ENCODE results near the gene MAZ.
"Not testable (repeated sequence)": the region's sequence is repeated elsewhere in the genome, so short reads cannot be mapped to it uniquely, and the experiment has no call there.

MAZ gene

GRCh38 chr16:29821643-29822115 lies 15.3 kb downstream of the MAZ start:
- no peak for DNase-seq (ENCODE audit: insufficient read length, low spot score)
- no peak for FAIRE-seq

GRCh38 chr16:29824589-29825144 lies 18.3 kb downstream of the MAZ start:
- DNase-seq (ENCODE audit: insufficient read length, low spot score) (no peak), FAIRE-seq (no peak)

- FAIRE-seq (no peak), DNase-seq (ENCODE audit: insufficient read length, low spot score) (no peak)
These were observed 19.1 kb downstream of the MAZ start for GRCh38 chr16:29825145-29826044.

GRCh38 chr16:29826342-29826695 lies 20.0 kb downstream of the MAZ start:
- DNase-seq (ENCODE audit: insufficient read length, low spot score) (no peak), FAIRE-seq (no peak)

- DNase-seq (ENCODE audit: insufficient read length, low spot score) = no peak
- no peak for FAIRE-seq
These were observed 24.4 kb downstream of the MAZ start for GRCh38 chr16:29830774-29831173.

GRCh38 chr16:29831490-29831889 lies 25.2 kb downstream of the MAZ start:
- no peak for FAIRE-seq
- DNase-seq (ENCODE audit: insufficient read length, low spot score) = no peak

- not testable (repeated sequence) for DNase-seq (ENCODE audit: insufficient read length, low spot score); FAIRE-seq
These were observed 26.9 kb downstream of the MAZ start for GRCh38 chr16:29833219-29833618.

GRCh38 chr16:29834079-29834478 lies 27.8 kb downstream of the MAZ start:
- no peak for FAIRE-seq
- DNase-seq (ENCODE audit: insufficient read length, low spot score) = no peak

- no peak for DNase-seq (ENCODE audit: insufficient read length, low spot score)
- no peak for FAIRE-seq
These were observed 29.6 kb downstream of the MAZ start for GRCh38 chr16:29835926-29836325.

GRCh38 chr16:29836623-29837022 lies 30.3 kb downstream of the MAZ start:
- DNase-seq (ENCODE audit: insufficient read length, low spot score) = no peak
- no peak for FAIRE-seq

- DNase-seq (ENCODE audit: insufficient read length, low spot score) (no peak), FAIRE-seq (no peak)
These were observed 31.5 kb downstream of the MAZ start for GRCh38 chr16:29837841-29838240.

- no peak for DNase-seq (ENCODE audit: insufficient read length, low spot score)
- no peak for FAIRE-seq
These were observed 33.5 kb downstream of the MAZ start for GRCh38 chr16:29839822-29840221.

GRCh38 chr16:29840240-29840639 lies 33.9 kb downstream of the MAZ start:
- FAIRE-seq (no peak), DNase-seq (ENCODE audit: insufficient read length, low spot score) (no peak)

GRCh38 chr16:29841631-29842030 lies 35.3 kb downstream of the MAZ start:
- FAIRE-seq = no peak

GRCh38 chr16:29842732-29843346 lies 36.5 kb downstream of the MAZ start:
- DNase-seq (ENCODE audit: insufficient read length, low spot score) (no peak), FAIRE-seq (no peak)

More at GRCh38 chr16:29841631-29842030, 35.3 kb downstream of the MAZ start:
- DNase-seq (ENCODE audit: insufficient read length, low spot score) = no peak

GRCh38 chr16:29843931-29844330 lies 37.6 kb downstream of the MAZ start:
- FAIRE-seq (no peak), DNase-seq (ENCODE audit: insufficient read length, low spot score) (no peak)

GRCh38 chr16:29844575-29845331 lies 38.4 kb downstream of the MAZ start:
- no peak for DNase-seq (ENCODE audit: insufficient read length, low spot score)
- no peak for FAIRE-seq

GRCh38 chr16:29845656-29846055 lies 39.3 kb downstream of the MAZ start:
- DNase-seq (ENCODE audit: insufficient read length, low spot score) (no peak), FAIRE-seq (no peak)

- DNase-seq (ENCODE audit: insufficient read length, low spot score) = peak; percentile 72
- peak; percentile 68 for FAIRE-seq
These were observed 42.3 kb downstream of the MAZ start for GRCh38 chr16:29848420-29849297.

- no peak for FAIRE-seq
- no peak for DNase-seq (ENCODE audit: insufficient read length, low spot score)
These were observed 43.2 kb downstream of the MAZ start for GRCh38 chr16:29849505-29849904.

All from HTR-8/SVneo (cell line).